Loucy (cell line): ENCODE measurements around the gene LDAF1.

Experiments used
- EZH2phosphoT487 ChIP-seq: fragments of 200-600 bp; IDR thresholded peaks from 2 replicates; pipeline ENCODE4 v1.6.1; 2018; ENCODE audit warnings: antibody characterized with exemption, mild to moderate bottlenecking, moderate library complexity, borderline replicate concordance
- TF ChIP-seq, protein P1 (sequence below): fragments of 200-600 bp; sonication (generic); conservative IDR thresholded peaks from 2 replicates; pipeline ENCODE4 v1.5.1; 2014; ENCODE audit warnings: mild to moderate bottlenecking, antibody characterized with exemption, low read length

- TF ChIP-seq, protein P1, sequence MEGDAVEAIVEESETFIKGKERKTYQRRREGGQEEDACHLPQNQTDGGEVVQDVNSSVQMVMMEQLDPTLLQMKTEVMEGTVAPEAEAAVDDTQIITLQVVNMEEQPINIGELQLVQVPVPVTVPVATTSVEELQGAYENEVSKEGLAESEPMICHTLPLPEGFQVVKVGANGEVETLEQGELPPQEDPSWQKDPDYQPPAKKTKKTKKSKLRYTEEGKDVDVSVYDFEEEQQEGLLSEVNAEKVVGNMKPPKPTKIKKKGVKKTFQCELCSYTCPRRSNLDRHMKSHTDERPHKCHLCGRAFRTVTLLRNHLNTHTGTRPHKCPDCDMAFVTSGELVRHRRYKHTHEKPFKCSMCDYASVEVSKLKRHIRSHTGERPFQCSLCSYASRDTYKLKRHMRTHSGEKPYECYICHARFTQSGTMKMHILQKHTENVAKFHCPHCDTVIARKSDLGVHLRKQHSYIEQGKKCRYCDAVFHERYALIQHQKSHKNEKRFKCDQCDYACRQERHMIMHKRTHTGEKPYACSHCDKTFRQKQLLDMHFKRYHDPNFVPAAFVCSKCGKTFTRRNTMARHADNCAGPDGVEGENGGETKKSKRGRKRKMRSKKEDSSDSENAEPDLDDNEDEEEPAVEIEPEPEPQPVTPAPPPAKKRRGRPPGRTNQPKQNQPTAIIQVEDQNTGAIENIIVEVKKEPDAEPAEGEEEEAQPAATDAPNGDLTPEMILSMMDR = no peak
- TF ChIP-seq EZH2phosphoT487 = no peak
Observed at GRCh38 chr16:21194771-21195301, 36.4 kb downstream of the LDAF1 start.
